ENCODE data around the gene ANKS1A. TPM values are rescaled to one million over a fixed set of nuclear protein-coding genes. Genes with fewer than 3 reads are reported as not detected.

Gene ANKS1A
- total RNA-seq, 1 experiment from 2014 or later, result 21.7 TPM

GRCh38 chr6:35059596-35060345, 170.7 kb downstream of the ANKS1A start:
- ChIA-PET POLR2A (ENCODE audit: low non-redundant PET) (no interaction called here), CTCF (interaction anchor here (0.6 kb wide), 1 partner anchor 463 kb away, joined by 4 read pairs; no protein-coding TSS in a partner anchor)
- no peak overlapping the region for H3K4me3 ChIP-seq (ENCODE audit: low read depth, low read length, poor library complexity, severe bottlenecking)
- H3K27me3 ChIP-seq (replicated peaks; ENCODE audit: insufficient read depth, low read depth, low read length, poor library complexity), result no peaks in the 10 kb centered on the region
- H3K4me1 ChIP-seq (ENCODE audit: insufficient read depth, low read length, poor library complexity, severe bottlenecking), result no peaks in the 10 kb centered on the region
- DNase-seq (ENCODE audit: low spot score), result no peak
- no peak for TF ChIP-seq EZH2 (IDR thresholded peaks at IDR 0.05; ENCODE audit: borderline replicate concordance, low read depth, low read length, poor library complexity, severe bottlenecking)
- TF ChIP-seq, protein P1, sequence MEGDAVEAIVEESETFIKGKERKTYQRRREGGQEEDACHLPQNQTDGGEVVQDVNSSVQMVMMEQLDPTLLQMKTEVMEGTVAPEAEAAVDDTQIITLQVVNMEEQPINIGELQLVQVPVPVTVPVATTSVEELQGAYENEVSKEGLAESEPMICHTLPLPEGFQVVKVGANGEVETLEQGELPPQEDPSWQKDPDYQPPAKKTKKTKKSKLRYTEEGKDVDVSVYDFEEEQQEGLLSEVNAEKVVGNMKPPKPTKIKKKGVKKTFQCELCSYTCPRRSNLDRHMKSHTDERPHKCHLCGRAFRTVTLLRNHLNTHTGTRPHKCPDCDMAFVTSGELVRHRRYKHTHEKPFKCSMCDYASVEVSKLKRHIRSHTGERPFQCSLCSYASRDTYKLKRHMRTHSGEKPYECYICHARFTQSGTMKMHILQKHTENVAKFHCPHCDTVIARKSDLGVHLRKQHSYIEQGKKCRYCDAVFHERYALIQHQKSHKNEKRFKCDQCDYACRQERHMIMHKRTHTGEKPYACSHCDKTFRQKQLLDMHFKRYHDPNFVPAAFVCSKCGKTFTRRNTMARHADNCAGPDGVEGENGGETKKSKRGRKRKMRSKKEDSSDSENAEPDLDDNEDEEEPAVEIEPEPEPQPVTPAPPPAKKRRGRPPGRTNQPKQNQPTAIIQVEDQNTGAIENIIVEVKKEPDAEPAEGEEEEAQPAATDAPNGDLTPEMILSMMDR (conservative IDR thresholded peaks at IDR 0.05; ENCODE audit: low read depth, low read length), result no peak
- H3K36me3 ChIP-seq (ENCODE audit: insufficient read depth, low read length, poor library complexity, severe bottlenecking), result peaks cover 5% of the 10 kb centered on the region
- H3K27ac ChIP-seq (ENCODE audit: low read depth, low read length, poor library complexity, severe bottlenecking), result no peak overlapping the region
- H3K9me3 ChIP-seq (ENCODE audit: low read depth, low read length, poor library complexity, severe bottlenecking), result no peaks in the 10 kb centered on the region
- intact Hi-C loops (cut with micrococcal nuclease; ENCODE audit: unreplicated experiment), result no loop called here
- no TSS peak for BruUV-seq (replicated peaks)

DNA sequence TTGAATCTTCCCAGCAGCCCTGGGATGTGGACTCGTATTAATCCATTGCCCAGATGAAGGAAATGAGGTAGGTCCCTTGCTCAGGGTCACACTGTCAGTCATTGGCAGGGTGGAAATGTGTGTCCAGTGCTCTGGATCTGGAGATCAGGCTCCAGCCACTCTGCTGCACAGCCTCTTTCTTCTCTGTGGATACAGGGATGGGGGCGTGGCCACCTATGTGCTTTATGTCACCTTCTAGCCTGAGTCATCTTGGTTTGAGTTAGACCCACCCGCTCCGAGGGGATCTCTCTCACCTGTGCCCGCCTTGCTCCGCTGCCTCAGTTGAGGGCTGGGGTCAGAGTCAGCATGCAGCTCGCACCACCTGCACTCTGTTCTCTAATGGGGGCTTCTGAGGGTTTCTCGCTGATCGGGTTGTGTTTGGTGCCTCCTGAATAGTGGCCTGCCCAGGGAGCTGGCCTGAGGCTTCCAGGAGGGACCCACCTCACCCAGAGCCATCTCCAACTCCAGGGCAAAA, 172.1 kb downstream of the ANKS1A start:
- ChIA-PET POLR2A (ENCODE audit: low non-redundant PET) (no interaction called here), CTCF (no interaction called here)
- TF ChIP-seq EZH2 (IDR thresholded peaks at IDR 0.05; ENCODE audit: borderline replicate concordance, low read depth, low read length, poor library complexity, severe bottlenecking), result no peak
- TF ChIP-seq, protein P1 (conservative IDR thresholded peaks at IDR 0.05; ENCODE audit: low read depth, low read length), result no peak
- H3K4me1 ChIP-seq (ENCODE audit: insufficient read depth, low read length, poor library complexity, severe bottlenecking), result no peaks in the 10 kb centered on the region
- H3K4me3 ChIP-seq (ENCODE audit: low read depth, low read length, poor library complexity, severe bottlenecking), result no peak overlapping the region
- no peak overlapping the region for H3K27ac ChIP-seq (ENCODE audit: low read depth, low read length, poor library complexity, severe bottlenecking)
- H3K9me3 ChIP-seq (ENCODE audit: low read depth, low read length, poor library complexity, severe bottlenecking), result no peaks in the 10 kb centered on the region
- BruUV-seq (replicated peaks), result no TSS peak
- H3K36me3 ChIP-seq (ENCODE audit: insufficient read depth, low read length, poor library complexity, severe bottlenecking), result peaks cover 5% of the 10 kb centered on the region
- no peak for DNase-seq (ENCODE audit: low spot score)
- no peaks in the 10 kb centered on the region for H3K27me3 ChIP-seq (replicated peaks; ENCODE audit: insufficient read depth, low read depth, low read length, poor library complexity)
- intact Hi-C loops (cut with micrococcal nuclease; ENCODE audit: unreplicated experiment), result no loop called here

DNA sequence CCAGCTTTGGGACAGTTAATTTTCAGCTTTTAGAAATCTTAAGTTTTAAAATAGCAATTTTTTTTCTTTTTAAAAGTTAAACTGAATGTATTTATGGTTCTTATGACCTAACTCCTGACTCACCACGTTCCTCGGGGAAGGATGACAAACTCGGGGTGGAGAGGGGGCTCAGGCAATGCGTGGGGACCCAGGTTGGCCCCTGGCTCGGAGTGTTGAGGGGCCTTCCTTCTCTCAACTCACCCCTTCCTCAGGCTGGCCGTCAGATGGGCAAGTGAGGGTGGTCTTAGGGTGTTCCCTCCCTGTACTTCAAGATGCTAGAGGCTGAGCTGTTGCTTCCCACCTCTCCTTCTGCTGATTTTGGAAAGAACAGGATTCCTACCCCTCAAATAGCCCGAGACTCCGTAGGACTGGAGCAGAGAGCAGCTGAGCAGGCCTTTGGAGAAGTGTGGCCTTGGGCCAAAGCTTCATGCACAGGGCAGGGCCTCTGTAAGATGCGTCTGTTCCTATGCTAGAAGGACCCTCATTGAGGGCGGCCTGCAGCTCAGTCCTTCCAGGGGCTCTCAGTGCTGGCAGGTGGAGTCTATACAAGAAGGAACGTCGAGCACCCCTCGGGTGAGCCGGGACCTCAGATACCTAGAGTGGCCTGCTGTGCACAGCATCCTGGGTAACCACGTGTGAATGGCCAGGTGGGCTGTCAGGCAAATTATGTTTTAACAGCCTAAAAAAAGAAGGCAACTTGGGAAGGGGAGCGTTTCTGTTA, 172.8 kb downstream of the ANKS1A start:
- no peak overlapping the region for H3K27ac ChIP-seq (ENCODE audit: low read depth, low read length, poor library complexity, severe bottlenecking)
- peaks cover 5% of the 10 kb centered on the region for H3K36me3 ChIP-seq (ENCODE audit: insufficient read depth, low read length, poor library complexity, severe bottlenecking)
- no TSS peak for BruUV-seq (replicated peaks)
- H3K9me3 ChIP-seq (ENCODE audit: low read depth, low read length, poor library complexity, severe bottlenecking), result no peaks in the 10 kb centered on the region
- DNase-seq (ENCODE audit: low spot score), result no peak
- H3K27me3 ChIP-seq (replicated peaks; ENCODE audit: insufficient read depth, low read depth, low read length, poor library complexity), result no peaks in the 10 kb centered on the region
- H3K4me3 ChIP-seq (ENCODE audit: low read depth, low read length, poor library complexity, severe bottlenecking), result no peak overlapping the region
- POLR2A ChIA-PET (ENCODE audit: low non-redundant PET), result no interaction called here
- CTCF ChIA-PET, result interaction anchor here (0.6 kb wide), 1 partner anchor 23 kb away, joined by 7 read pairs; no protein-coding TSS in a partner anchor
- intact Hi-C loops (cut with micrococcal nuclease; ENCODE audit: unreplicated experiment), result no loop called here
- TF ChIP-seq, protein P1 (conservative IDR thresholded peaks at IDR 0.05; ENCODE audit: low read depth, low read length), result no peak
- no peak for TF ChIP-seq EZH2 (IDR thresholded peaks at IDR 0.05; ENCODE audit: borderline replicate concordance, low read depth, low read length, poor library complexity, severe bottlenecking)
- H3K4me1 ChIP-seq (ENCODE audit: insufficient read depth, low read length, poor library complexity, severe bottlenecking), result no peaks in the 10 kb centered on the region
